OCI-LY1 (cell line): Measurements from ENCODE around the gene NOTCH2.

Source experiments
- CTCF ChIP-seq: fragments of 200-600 bp; sonication (generic), shearing (Covaris generic); IDR thresholded peaks from 2 replicates; pipeline ENCODE4 v1.5.1; 2017; ENCODE audit warnings: mild to moderate bottlenecking, antibody characterized with exemption, low read length, moderate library complexity, mixed read lengths
- EZH2 ChIP-seq: fragments of 200-600 bp; sonication (generic), shearing (Covaris generic); IDR thresholded peaks from 2 replicates; pipeline ENCODE4 v1.8.0; 2017; ENCODE audit warnings: borderline replicate concordance, mixed run types, mild to moderate bottlenecking, antibody characterized with exemption, low read length, moderate library complexity, mixed read lengths

GRCh38 chr1:119953266-119953998 lies 116.0 kb downstream of the NOTCH2 start:
- no peak for TF ChIP-seq CTCF
- TF ChIP-seq EZH2, result no peak
